IMR-90 (cell line): ENCODE measurements around the gene SVIL. TPM values are rescaled to one million over a fixed set of nuclear protein-coding genes. Genes with fewer than 3 reads are reported as not detected.

Experiments used
- ATAC-seq: fragments of 200-7000 bp; cut with Tn5 transposase; 2 replicates; pipeline ENCODE4 v1.9.1; 2020; ENCODE audit warnings: low read depth, mild to moderate bottlenecking, moderate library complexity
- BruUV-seq: library from RNA; stranded (reverse); fragments of 400-500 nt; replicated peaks from 2 replicates; lab custom pipeline; 2021; lab: Mats Ljungman, UMichigan
- CTCF ChIA-PET: fragments of 300-600 bp; formaldehyde crosslinking; extraction: SDS; loops from one replicate; lab custom pipeline; 2021; ENCODE audit warnings: antibody characterized with exemption; lab: Yijun Ruan, JAX
- POLR2A ChIA-PET: fragments of 300-600 bp; sonication (Branson Sonifier 250); formaldehyde crosslinking; loops from one replicate; lab custom pipeline; 2022; ENCODE audit warnings: antibody characterized with exemption; ENCODE audit not compliant: unreplicated experiment; lab: Charles Lee
- DNase-seq: peaks from one replicate; pipeline ENCODE4 v3.0.0; 2013
- H2AFZ ChIP-seq: replicated peaks from 2 replicates; pipeline ENCODE3; 2013; ENCODE audit warnings: low read length, mild to moderate bottlenecking; ENCODE audit not compliant: poor library complexity
- H2AK5ac ChIP-seq: 2 replicates; pipeline ENCODE4 v1.6.1; 2013; ENCODE audit warnings: low read depth, low read length, inconsistent platforms
- H2AK9ac ChIP-seq: replicated peaks from 2 replicates; pipeline ENCODE3; 2013; ENCODE audit warnings: mild to moderate bottlenecking, low read depth, low read length, moderate library complexity; ENCODE audit not compliant: poor library complexity
- H2BK120ac ChIP-seq: 2 replicates; pipeline ENCODE4 v1.6.1; 2013; ENCODE audit warnings: low read depth, low read length, inconsistent platforms
- H2BK15ac ChIP-seq: 3 replicates; pipeline ENCODE4 v1.6.1; 2013; ENCODE audit warnings: low read depth, low read length, inconsistent platforms
- H2BK20ac ChIP-seq: 2 replicates; pipeline ENCODE4 v1.6.1; 2013; ENCODE audit warnings: low read depth, mild to moderate bottlenecking, inconsistent platforms, low read length, moderate library complexity
- H2BK5ac ChIP-seq: 2 replicates; pipeline ENCODE4 v1.6.1; 2013; ENCODE audit warnings: mild to moderate bottlenecking, low read depth, low read length, inconsistent platforms; ENCODE audit not compliant: poor library complexity, severe bottlenecking
- H3K14ac ChIP-seq: replicated peaks from 2 replicates; pipeline ENCODE4 v1.6.1; 2013; ENCODE audit warnings: low read depth, low read length, inconsistent platforms
- H3K18ac ChIP-seq: 2 replicates; pipeline ENCODE4 v1.6.1; 2013; ENCODE audit warnings: low read depth, low read length, control low read depth
- H3K23ac ChIP-seq: 2 replicates; pipeline ENCODE4 v1.6.1; 2013; ENCODE audit warnings: low read depth, low read length, inconsistent platforms
- H3K27ac ChIP-seq: 2 replicates; pipeline ENCODE4 v1.5.1; 2013; ENCODE audit warnings: mild to moderate bottlenecking, control low read depth, low read length; ENCODE audit not compliant: insufficient read depth
- H3K27me3 ChIP-seq: 2 replicates; pipeline ENCODE4 v1.6.1; 2013; ENCODE audit warnings: low read length; ENCODE audit not compliant: control insufficient read depth, insufficient read depth
- H3K36me3 ChIP-seq: 2 replicates; pipeline ENCODE4 v1.6.1; 2013; ENCODE audit warnings: low read length, mixed read lengths; ENCODE audit not compliant: control insufficient read depth, insufficient read depth
- H3K4ac ChIP-seq: 2 replicates; pipeline ENCODE4 v1.6.1; 2013; ENCODE audit warnings: low read depth, low read length, inconsistent platforms
- H3K4me1 ChIP-seq: 2 replicates; pipeline ENCODE4 v1.6.1; 2013; ENCODE audit warnings: low read length, mixed read lengths; ENCODE audit not compliant: control insufficient read depth, insufficient read depth
- H3K4me2 ChIP-seq: 2 replicates; pipeline ENCODE4 v1.6.1; 2013; ENCODE audit warnings: low read depth, mild to moderate bottlenecking, control low read depth, low read length, moderate library complexity
- H3K4me3 ChIP-seq: 2 replicates; pipeline ENCODE4 v1.5.1; 2013; ENCODE audit warnings: low read depth, mild to moderate bottlenecking, control low read depth, low read length, moderate library complexity; ENCODE audit not compliant: insufficient read depth
- H3K56ac ChIP-seq: 2 replicates; pipeline ENCODE4 v1.6.1; 2013; ENCODE audit warnings: low read length, inconsistent platforms; ENCODE audit not compliant: insufficient read depth; ENCODE audit errors: extremely low read depth
- H3K79me1 ChIP-seq, 2 experiments: 2 replicates each; pipeline ENCODE4 v1.6.1; 2013; ENCODE audit warnings: low read length in 2 of 2, inconsistent platforms in 1 of 2, low read depth in 1 of 2
- H3K9ac ChIP-seq: 2 replicates; pipeline ENCODE4 v1.6.1; 2013; ENCODE audit warnings: low read depth, low read length, control low read depth
- H3K9me1 ChIP-seq: 2 replicates; pipeline ENCODE4 v1.6.1; 2013; ENCODE audit warnings: low read length, inconsistent platforms; ENCODE audit not compliant: insufficient read depth
- H3K9me3 ChIP-seq: 2 replicates; pipeline ENCODE4 v1.6.1; 2013; ENCODE audit warnings: low read length; ENCODE audit not compliant: control insufficient read depth, insufficient read depth
- H4K20me1 ChIP-seq: 2 replicates; pipeline ENCODE4 v1.6.1; 2013; ENCODE audit warnings: low read length, inconsistent platforms; ENCODE audit not compliant: insufficient read depth
- H4K5ac ChIP-seq: 2 replicates; pipeline ENCODE4 v1.6.1; 2013; ENCODE audit warnings: mild to moderate bottlenecking, low read depth, low read length, control low read depth
- H4K8ac ChIP-seq, 2 experiments: 2 replicates each; pipeline ENCODE4 v1.6.1; 2013; ENCODE audit warnings: low read depth in 2 of 2, low read length in 2 of 2, control low read depth in 1 of 2, inconsistent platforms in 1 of 2
- H4K91ac ChIP-seq: 2 replicates; pipeline ENCODE4 v1.6.1; 2013; ENCODE audit warnings: low read depth, low read length, inconsistent platforms; ENCODE audit not compliant: insufficient read depth
- CHD1 ChIP-seq: IDR thresholded peaks from 2 replicates; pipeline ENCODE4 v1.6.1; 2012; ENCODE audit warnings: low read depth, low read length, improper control_type of control experiment
- FOS ChIP-seq: fragments of 150-350 bp; IDR thresholded peaks from 2 replicates; pipeline ENCODE4 v1.6.1; 2016; ENCODE audit warnings: low read depth, low read length
- MAFK ChIP-seq: IDR thresholded peaks from 2 replicates; pipeline ENCODE4 v1.6.1; 2012; ENCODE audit warnings: low read depth, low read length, improper control_type of control experiment
- MAZ ChIP-seq: IDR thresholded peaks from 2 replicates; pipeline ENCODE4 v1.6.1; 2012; ENCODE audit warnings: low read depth, mild to moderate bottlenecking, low read length, improper control_type of control experiment, moderate library complexity, borderline replicate concordance
- MXI1 ChIP-seq: IDR thresholded peaks from 2 replicates; pipeline ENCODE4 v1.6.1; 2012; ENCODE audit warnings: low read depth, mild to moderate bottlenecking, low read length, moderate library complexity, borderline replicate concordance
- NFE2L2 ChIP-seq: fragments of 150-350 bp; IDR thresholded peaks from 2 replicates; pipeline ENCODE4 v1.6.1; 2016; ENCODE audit warnings: low read depth, mild to moderate bottlenecking, low read length
- POLR2A ChIP-seq: IDR thresholded peaks from 2 replicates; pipeline ENCODE4 v1.6.1; 2012; ENCODE audit warnings: mild to moderate bottlenecking, low read depth, low read length
- RAD21 ChIP-seq: IDR thresholded peaks from 2 replicates; pipeline ENCODE4 v1.6.1; 2012; ENCODE audit warnings: low read length, improper control_type of control experiment
- RCOR1 ChIP-seq: IDR thresholded peaks from 2 replicates; pipeline ENCODE4 v1.6.1; 2012; ENCODE audit warnings: mild to moderate bottlenecking, low read length, improper control_type of control experiment; ENCODE audit not compliant: insufficient replicate concordance
- RFX5 ChIP-seq: IDR thresholded peaks from 2 replicates; pipeline ENCODE4 v1.8.0; 2012; ENCODE audit warnings: low read depth, mild to moderate bottlenecking, low read length, moderate library complexity
- SMC3 ChIP-seq: fragments of 150-350 bp; IDR thresholded peaks from 2 replicates; pipeline ENCODE4 v1.6.1; 2016; ENCODE audit warnings: low read depth, mild to moderate bottlenecking, antibody characterized with exemption, low read length, moderate library complexity
- WGBS, 2 experiments: methylation state at CpG; one replicate each; pipeline versions ENCODE4 v1.1.5 to v1.1.7; 2013; ENCODE audit warnings: missing lambda C conversion rate in 2 of 2; ENCODE audit not compliant: insufficient read length in 1 of 2; ENCODE audit errors: extremely low coverage in 2 of 2; 5-methylcytosine and 5-hydroxymethylcytosine counted together
- dilution Hi-C: fragments of 300-500 bp; cut with HindIII; formaldehyde crosslinking; loops from one replicate; pipeline ENCODE4 v1.14.3; 2018; ENCODE audit warnings: low sequenced_read_pairs; ENCODE audit not compliant: unreplicated experiment
- in situ Hi-C: fragments of 300-500 bp; cut with MboI; formaldehyde crosslinking; loops from 3 replicates; pipeline ENCODE4 v1.14.3; 2019; ENCODE audit warnings: low sequenced_read_pairs, inconsistent platforms, mixed read lengths
- intact Hi-C: fragments of 100-400 bp; cut with micrococcal nuclease; formaldehyde crosslinking; loops from 2 replicates; pipeline ENCODE4 v1.10.0; 2022
- polyA plus RNA-seq, 3 experiments: library from polyadenylated mRNA; depleted of rRNA; stranded (reverse); fragments of >200 nt; gene quantifications; 2 replicates each; pipeline ENCODE4 v1.2.3, GENCODE V29; 2012; ENCODE audit warnings: low replicate concordance in 1 of 3
- total RNA-seq: library from RNA; depleted of rRNA; stranded (reverse); fragments of >200 nt; gene quantifications from 2 replicates; pipeline ENCODE4 v1.2.3, GENCODE V29; 2012
- TF ChIP-seq, protein P1 (sequence below): fragments of 150-350 bp; IDR thresholded peaks from 2 replicates; pipeline ENCODE4 v1.6.1; 2016; ENCODE audit warnings: low read depth, mild to moderate bottlenecking, low read length, moderate library complexity, borderline replicate concordance
- TF ChIP-seq, protein P2 (sequence below): fragments of 150-350 bp; IDR thresholded peaks from 2 replicates; pipeline ENCODE4 v1.6.1; 2017; ENCODE audit warnings: mild to moderate bottlenecking, antibody characterized with exemption, low read length, low read depth
- TF ChIP-seq, protein P3 (sequence below): conservative IDR thresholded peaks from 2 replicates; pipeline ENCODE4 v1.5.1; 2012; ENCODE audit warnings: mild to moderate bottlenecking, low read depth, low read length, improper control_type of control experiment

The SVIL gene
- total and polyA plus RNA-seq, 2 of the 4 experiments (the other 2 are of a cell fraction) = 11.5 to 11.6 TPM

DNA sequence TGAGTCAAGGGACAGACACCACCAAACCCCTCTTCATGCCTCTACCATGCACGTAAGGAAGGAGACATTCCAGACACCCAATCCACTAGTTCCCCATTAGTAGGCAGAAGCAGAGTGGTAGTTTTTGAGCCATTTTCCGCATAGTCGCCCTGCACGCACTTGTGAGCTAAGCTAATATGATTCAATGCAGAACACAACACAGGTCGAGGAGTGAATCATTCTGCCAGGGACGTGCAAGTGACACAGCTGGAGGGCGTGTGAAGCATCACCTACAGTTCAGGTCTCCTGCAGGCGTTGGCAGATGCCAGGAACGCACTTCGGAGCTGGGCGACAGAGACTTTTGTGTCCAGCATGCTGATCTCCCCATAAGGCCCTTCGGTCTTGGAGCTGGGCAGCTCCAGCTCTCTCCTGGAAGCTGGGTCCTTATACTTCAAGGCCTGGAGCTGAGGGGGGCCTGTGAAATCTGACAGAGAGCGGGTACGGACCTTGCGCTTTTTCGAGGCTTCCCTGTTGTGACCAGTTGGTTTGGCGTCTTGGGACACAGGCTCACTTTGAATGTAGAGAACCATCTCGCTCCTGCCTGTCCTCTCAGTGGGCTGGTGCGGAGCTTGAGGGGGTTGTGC is 102.4 kb downstream of the SVIL start:
- H2BK120ac ChIP-seq = no peak overlapping the region

More for the DNA sequence above, 102.4 kb downstream of the SVIL start:
- Histone ChIP-seq H3K9me3 (no peaks in the 10 kb centered on the region), H2BK20ac (no peak overlapping the region), H3K4ac (no peak overlapping the region), H4K20me1 (peaks cover 13% of the 10 kb centered on the region; the same call in 1 of the 2 replicates), H3K14ac (no peak overlapping the region), H4K8ac (no peak overlapping the region), H3K27me3 (no peaks in the 10 kb centered on the region), H3K9ac (no peak overlapping the region), H3K18ac (no peak overlapping the region), H4K91ac (no peak overlapping the region), H2AK9ac (no peak overlapping the region), H3K9me1 (peaks cover 15% of the 10 kb centered on the region), H2BK5ac (no peak overlapping the region), H3K23ac (no peak overlapping the region), H3K56ac (no peak overlapping the region), H3K4me3 (no peak overlapping the region), H2BK15ac (no peak overlapping the region), H3K4me2 (no peak overlapping the region), H4K5ac (no peak overlapping the region), H2AFZ (no peak overlapping the region), H3K36me3 (peaks cover 21% of the 10 kb centered on the region), H3K4me1 (peaks cover 2% of the 10 kb centered on the region; the same call in 1 of the 2 replicates), H2AK5ac (no peak overlapping the region; the same call in 1 of the 2 replicates), H3K79me1 (peaks cover 3 to 38% of the 10 kb centered on the region in 2 experiments; a peak in 2 of 4 replicates), H3K27ac (no peak overlapping the region)
- in situ Hi-C loops (no loop called here), intact Hi-C loops (loop anchor here (10.0 kb wide), 1 partner anchor 322 kb away; no protein-coding TSS in a partner anchor), dilution Hi-C loops (no loop called here)
- DNase-seq (no peak), ATAC-seq (no peak)
- ChIA-PET CTCF (no interaction called here), POLR2A (no interaction called here)
- WGBS, 2 experiments = 97% methylated on average over 13 of the region's 19 CpGs; no CpG with 5 or more reads in 1 of the 2 experiments
- TSS peak; percentile 54 for BruUV-seq
- no peak for TF ChIP-seq MAFK
- TF ChIP-seq MXI1 = no peak
- TF ChIP-seq, protein P1, sequence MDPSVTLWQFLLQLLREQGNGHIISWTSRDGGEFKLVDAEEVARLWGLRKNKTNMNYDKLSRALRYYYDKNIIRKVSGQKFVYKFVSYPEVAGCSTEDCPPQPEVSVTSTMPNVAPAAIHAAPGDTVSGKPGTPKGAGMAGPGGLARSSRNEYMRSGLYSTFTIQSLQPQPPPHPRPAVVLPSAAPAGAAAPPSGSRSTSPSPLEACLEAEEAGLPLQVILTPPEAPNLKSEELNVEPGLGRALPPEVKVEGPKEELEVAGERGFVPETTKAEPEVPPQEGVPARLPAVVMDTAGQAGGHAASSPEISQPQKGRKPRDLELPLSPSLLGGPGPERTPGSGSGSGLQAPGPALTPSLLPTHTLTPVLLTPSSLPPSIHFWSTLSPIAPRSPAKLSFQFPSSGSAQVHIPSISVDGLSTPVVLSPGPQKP = no peak
- TF ChIP-seq POLR2A = no peak
- no peak for TF ChIP-seq RCOR1
- TF ChIP-seq, protein P2, sequence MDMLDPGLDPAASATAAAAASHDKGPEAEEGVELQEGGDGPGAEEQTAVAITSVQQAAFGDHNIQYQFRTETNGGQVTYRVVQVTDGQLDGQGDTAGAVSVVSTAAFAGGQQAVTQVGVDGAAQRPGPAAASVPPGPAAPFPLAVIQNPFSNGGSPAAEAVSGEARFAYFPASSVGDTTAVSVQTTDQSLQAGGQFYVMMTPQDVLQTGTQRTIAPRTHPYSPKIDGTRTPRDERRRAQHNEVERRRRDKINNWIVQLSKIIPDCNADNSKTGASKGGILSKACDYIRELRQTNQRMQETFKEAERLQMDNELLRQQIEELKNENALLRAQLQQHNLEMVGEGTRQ = no peak
- no peak for TF ChIP-seq SMC3
- TF ChIP-seq NFE2L2 = no peak
- no peak for TF ChIP-seq RFX5
- no peak for TF ChIP-seq FOS
- TF ChIP-seq, protein P3, sequence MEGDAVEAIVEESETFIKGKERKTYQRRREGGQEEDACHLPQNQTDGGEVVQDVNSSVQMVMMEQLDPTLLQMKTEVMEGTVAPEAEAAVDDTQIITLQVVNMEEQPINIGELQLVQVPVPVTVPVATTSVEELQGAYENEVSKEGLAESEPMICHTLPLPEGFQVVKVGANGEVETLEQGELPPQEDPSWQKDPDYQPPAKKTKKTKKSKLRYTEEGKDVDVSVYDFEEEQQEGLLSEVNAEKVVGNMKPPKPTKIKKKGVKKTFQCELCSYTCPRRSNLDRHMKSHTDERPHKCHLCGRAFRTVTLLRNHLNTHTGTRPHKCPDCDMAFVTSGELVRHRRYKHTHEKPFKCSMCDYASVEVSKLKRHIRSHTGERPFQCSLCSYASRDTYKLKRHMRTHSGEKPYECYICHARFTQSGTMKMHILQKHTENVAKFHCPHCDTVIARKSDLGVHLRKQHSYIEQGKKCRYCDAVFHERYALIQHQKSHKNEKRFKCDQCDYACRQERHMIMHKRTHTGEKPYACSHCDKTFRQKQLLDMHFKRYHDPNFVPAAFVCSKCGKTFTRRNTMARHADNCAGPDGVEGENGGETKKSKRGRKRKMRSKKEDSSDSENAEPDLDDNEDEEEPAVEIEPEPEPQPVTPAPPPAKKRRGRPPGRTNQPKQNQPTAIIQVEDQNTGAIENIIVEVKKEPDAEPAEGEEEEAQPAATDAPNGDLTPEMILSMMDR = no peak
- TF ChIP-seq CHD1 = no peak
- TF ChIP-seq MAZ = no peak
- no peak for TF ChIP-seq RAD21
